HG02588 (cell line): ENCODE measurements around the gene SERPINA1.
"Not testable (repeated sequence)": the region's sequence is repeated elsewhere in the genome, so short reads cannot be mapped to it uniquely, and the experiment has no call there.

Source experiments
- ATAC-seq: cut with Tn5 transposase; IDR thresholded peaks from one replicate; pipeline ENCODE4 v1.9.1; 2021; ENCODE audit warnings: mild to moderate bottlenecking, moderate library complexity; ENCODE audit not compliant: unreplicated experiment

SERPINA1 gene

DNA sequence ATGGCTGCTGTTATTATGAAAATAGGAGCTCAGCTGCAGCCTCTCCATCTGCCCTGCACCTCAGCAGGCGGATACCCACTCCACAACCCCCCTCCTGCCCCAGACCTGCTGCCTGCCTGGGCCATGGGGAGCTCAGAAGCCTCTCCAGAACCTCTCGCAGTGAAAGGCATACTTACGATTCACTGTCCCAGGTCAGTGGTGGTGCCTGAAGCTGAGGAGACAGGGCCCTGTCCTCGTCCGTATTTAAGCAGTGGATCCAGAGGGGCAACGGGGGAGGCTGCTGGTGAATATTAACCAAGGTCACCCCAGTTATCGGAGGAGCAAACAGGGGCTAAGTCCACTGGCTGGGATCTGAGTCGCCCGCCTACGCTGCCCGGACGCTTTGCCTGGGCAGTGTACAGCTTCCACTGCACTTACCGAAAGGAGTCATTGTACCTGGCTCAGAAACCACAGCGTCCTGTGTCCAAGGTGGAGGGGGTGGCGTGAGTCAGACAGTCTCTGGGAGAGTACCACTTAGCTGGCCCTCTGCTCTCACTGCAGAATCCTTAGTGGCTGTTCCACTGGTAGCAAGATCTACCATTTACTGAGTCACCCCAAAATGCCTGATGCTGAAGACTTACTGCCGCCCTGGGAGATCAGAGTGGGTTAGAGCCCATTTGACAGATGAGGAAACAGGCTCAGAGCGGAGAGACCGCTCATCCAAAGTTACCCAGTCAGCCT, at the start of gene SERPINA1:
Gene SERPINA1, minus strand, starts transcription at position 219 of the 720 bp plus-strand sequence. CDS start 5,365 bp downstream, outside the sequence.
- no peak for ATAC-seq

DNA sequence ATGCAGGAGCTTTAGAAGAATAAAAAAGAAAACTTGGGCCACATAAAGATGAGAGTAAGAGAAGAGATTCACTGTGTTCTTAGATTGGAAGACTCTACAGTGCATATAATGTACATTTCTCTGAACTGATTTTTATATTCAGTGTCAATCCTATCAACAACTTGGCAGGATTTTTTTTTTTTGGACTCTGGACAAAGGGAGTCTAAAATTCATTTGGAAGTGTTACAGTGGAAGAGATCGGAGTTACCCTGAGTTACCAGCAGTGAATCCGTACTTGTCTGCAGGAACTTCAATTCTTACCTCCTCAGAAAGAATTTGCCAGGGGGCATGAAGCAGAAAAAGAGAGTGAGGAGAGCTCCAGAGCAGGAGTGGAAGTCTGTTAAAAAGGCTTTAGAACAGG, 40.2 kb upstream of the SERPINA1 start:
- no peak for ATAC-seq

DNA sequence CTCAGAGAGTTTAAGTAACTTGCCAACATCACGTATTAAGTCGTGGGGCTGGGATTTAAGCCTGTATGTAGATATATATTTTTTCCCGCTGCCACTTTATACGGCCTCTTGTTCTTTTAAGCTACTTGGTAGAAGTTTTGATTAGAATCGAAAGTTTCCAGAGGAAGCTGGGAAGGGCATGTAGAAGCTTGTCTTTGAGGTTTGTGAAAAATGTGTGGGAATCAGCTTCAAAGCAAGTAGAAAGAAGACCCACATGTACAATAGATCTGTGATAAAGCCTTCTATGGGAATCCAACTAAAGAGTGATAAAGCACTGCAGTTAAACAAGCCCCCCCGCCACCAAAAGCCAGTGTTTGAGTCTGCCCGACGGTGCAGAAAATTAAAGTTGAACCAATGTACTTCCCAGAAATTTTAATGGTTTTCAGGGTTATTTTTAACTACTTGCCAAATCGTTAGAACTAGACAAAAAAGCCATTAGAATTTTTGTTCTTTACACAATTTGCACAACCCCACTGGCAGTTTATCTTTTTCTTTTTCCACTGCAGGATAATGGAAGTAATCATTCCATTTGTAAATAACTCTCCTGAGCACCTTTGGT, 38.7 kb upstream of the SERPINA1 start:
- ATAC-seq, result no peak

DNA sequence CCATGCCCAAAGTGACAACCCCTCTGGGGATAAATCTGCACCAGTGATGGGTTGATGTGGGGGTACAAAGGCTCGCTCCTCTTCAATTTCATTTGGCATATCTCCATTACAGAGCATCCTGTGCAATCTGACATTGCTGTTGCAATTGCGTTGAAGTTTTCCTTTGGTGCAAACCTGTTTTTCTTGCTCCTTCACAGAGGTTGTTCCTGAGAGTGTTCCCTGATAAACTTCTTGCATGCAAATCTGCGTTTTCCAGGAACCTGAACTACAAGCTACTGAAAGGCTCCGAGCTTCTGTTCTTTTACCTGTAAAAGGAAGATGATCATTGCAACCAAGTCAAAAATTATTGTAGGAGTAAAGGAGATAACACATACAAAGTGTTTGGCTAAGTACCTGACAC, 38.1 kb upstream of the SERPINA1 start:
- no peak for ATAC-seq

DNA sequence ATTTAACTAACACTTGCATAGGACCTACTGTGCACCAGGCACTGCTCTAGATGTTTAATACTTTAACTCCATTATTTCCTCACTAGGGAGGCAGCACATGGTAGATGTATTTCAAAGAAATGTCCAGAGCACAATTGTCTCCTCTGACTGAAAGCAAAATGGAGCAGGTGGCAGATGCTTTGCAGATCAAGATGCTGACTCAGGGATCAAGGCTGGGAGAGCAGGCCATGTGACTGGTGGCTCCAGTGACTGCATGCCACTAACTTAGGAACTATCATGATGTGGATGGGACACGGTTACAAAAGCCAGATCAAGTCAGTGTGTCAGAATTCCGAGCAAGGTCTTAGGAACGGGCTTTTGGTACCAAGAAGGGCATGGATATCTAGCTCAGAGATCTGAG, 36.0 kb upstream of the SERPINA1 start:
- ATAC-seq, result no peak

DNA sequence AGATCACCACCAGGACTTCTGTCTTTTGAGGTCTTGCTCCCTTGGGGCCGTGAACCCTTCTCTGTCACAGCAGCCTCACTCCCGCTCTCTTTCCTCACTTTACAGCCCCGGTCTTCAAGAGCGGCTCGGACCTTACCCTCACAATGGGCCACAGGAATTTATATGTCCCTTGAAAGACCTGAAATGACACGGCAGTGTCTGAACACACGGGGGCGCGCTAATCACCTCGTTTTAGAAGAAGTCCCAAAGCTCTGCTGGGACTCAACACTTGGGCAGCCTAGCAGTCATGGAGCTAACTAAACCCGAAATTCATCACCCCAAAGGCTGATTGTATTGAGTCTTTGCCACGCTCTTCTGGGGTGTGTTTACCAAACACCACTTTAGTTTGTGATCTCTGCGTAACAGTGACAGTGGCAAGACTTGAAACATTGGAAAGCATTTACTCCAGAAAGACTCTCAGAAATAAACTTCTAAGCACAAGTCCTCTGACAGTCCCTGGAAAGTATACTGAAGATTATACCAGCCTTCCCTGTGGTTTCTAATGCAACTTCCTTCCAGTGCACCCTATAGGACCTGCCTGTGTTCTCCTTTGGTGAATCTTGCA, 35.2 kb upstream of the SERPINA1 start:
- no peak for ATAC-seq

DNA sequence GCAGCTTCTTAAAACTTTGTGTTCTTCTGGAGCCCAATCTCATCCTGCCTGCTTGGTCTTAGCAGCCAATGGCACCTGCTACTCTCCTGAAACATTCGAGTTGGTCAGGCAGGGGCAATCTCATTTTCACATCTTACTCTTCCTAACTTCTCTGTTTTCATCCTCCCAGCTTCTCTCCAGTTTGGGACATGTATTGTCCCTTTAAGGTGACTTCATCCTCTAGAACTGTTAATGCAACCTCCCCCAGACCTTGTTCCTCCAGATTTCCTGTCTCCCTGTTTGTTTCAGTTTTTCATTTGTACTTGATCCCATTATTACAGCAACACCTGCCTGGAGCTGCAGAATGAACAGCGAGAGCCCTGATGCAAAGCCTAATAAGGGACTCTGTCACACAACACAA, 32.9 kb upstream of the SERPINA1 start:
- ATAC-seq, result no peak

DNA sequence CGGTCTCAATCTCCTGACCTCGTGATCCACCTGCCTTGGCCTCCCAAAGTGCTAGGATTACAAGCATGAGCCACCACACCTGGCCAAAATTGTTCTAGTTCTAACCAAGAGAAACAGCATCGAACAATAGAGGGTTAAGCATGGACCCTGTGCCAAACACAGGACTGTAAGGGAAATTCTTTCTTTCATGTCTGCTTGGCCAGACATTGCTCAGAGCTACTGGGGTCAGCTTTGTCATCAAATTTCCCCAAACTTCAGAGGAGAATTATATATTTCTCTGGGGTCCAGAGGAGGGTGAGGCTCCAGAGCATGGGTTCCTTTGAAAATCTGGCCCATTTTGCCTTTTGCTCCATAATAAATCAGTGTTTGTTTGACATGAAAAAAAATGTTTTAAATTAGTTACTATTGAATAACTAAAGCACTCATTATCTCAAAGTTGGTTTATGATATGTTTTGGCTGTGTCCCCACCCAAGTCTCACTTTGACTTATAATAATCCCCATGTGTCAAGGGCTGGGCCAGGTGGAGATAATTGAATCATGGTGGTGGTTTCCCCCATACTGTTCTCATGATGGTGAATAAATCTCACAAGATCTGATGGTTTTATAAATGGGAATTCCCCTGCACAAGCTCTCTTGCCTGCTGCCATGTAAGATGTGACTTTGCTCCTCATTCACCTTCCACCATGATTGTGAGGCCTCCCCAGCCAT, 29.2 kb upstream of the SERPINA1 start:
- not testable (repeated sequence) for ATAC-seq

DNA sequence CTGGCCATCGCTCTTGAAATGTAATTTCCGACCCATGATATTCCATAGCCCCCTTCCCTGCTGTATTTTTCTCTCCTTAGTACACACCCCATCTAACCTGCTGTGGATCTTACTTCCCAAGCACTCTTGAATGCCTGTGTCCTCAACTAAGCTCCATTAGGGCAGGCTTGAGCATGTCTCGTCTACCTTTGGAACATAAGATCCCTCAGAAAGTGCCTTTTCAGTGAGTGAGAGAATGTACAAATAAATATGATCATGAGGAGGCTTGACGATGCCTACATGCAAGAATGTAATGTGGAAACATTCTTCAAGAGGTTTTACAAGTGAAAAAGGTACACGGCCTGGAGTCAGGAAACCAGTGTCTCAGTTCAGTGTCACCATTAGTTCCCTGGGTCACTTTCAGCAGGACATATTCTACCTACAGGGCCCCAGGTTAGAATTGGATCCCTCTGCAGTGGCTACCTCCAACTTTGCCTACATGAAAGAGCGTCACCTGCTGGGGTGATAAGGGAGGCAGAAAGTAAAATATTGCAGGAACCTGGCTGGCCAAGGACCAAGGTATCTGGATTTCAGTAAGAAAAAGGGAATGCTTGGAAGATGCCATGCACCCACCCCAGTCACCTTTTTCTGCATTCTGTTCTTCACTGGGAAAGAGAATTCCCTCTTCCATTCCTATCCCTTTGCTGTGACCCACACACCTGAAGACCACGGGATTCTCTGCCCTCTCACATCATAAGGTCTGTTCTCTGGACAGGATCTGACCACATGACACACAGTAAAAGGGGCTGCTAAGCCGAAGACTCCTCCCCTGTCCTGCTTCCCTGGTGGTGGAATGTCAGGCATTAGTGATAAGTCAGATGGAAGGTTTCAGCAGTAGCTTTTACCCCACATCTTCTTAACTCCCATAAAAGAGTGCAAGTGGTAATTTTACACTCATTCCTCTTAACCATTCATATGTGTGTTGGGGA, 24.6 kb upstream of the SERPINA1 start:
- no peak for ATAC-seq

DNA sequence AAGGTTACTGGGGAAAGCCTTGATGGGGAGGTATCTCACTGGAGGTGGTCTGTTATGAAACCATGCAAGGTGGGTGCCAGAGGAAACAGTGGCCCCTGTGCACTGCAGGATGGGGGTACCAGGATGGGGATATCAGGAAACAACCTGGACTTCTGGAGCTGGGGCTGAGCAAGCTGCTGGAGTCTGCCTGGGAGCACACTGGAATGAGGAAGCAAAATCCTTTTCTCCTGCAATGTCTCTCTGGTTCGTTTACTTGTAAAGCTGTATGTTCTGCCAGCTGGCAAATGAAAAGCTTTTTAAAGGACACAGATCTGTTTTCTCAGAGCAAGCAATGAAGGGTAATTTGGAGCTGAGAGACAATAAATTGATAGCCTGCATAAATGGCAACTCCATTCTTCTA, 23.2 kb upstream of the SERPINA1 start:
- no peak for ATAC-seq

DNA sequence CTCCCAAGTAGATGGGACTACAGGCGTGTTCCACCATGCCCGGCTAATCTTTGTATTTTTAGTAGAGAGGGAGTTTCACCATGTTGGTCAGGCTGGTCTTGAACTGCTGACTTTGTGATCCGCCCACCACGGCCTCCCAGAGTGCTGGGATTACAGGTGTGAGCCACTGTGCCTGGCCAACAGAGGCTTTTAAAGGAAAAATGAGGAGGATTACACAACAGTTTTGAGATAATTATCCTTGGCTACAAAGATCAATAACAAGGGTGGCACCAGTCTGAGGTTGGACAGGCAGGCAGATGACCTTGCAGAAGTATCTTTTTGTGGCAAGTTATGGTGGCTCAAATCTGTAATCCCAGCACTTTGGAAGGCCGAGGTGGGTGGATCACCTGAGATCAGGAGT, 21.0 kb upstream of the SERPINA1 start:
- not testable (repeated sequence) for ATAC-seq

DNA sequence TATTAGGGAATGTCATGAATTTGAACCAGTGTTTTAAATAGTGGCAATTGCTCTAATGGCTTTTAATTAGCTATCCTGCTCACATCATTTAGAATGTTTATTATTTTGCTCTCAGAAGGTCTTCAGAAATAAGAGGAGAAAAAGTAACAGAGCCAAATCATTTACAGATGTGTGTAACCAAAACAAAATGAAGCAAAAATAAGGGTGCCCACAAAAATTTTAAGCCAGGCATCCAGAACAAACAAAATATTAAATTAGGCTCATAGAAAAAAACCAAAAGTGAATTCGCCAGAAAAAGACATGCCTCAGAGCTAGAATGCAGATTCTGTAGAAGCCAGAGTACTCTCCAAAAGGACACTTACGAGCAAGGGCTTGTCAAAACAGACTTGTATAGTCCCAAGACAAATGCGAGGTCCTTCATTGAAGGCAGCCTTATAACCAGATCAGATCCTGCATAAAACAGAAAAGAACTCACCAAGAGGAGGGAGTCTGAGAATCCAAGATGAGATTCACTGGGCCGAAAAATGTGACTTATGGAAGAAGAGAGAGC, 20.2 kb upstream of the SERPINA1 start:
- no peak for ATAC-seq

DNA sequence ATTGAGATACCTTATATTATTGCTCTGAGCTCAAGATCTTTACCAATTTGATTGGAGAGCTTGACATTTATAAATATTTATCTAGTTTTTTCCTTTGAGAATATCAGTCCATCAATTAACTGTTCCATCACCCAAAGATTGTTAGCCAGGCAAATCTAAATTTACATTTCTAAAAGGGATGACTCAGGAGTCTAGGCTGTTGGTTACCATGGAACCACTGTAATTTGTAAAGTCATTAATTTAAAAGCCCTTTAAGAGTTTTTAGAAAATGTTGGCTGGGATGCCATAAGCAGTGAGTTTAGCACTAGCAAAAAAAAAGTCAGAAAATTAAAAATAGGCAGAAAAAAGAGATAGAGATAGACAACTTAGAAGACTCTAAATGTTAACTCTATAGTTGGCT, 19.5 kb upstream of the SERPINA1 start:
- no peak for ATAC-seq

DNA sequence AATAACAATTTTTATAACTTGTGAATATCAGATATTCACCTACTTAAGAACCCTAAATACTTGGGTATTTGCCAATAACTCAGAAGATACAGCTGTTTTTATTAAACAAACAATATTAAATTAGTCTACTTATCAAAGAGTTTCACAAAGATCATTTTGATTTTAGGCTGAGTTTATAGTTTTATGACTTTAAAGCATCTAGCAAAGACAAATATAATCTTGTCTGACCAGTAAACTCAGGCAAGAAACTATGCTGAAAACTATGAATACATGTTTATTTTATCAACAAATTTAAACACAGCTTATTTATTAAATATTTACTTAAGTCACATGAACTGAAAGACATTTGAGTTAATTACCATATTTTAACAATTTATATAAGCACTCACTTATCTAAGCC, 18.5 kb upstream of the SERPINA1 start:
- no peak for ATAC-seq

DNA sequence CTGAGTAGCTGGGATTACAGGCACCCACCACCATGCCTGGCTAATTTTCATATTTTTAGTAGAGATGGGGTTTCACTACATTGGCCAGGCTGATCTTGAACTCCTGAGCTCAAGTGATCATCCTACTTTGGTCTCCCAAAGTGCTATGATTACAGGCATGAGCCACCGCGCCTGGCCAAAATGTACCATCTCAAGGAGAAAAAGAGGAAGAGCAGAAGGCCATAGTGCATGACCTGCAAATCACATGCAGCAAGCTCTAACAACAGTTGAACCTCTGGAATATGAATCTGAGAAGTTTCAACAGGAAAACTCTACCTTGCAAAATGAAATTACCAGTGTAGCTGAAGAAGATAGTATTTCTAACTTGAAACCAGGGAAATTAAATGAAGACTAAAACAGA, 17.1 kb upstream of the SERPINA1 start:
- no peak for ATAC-seq

DNA sequence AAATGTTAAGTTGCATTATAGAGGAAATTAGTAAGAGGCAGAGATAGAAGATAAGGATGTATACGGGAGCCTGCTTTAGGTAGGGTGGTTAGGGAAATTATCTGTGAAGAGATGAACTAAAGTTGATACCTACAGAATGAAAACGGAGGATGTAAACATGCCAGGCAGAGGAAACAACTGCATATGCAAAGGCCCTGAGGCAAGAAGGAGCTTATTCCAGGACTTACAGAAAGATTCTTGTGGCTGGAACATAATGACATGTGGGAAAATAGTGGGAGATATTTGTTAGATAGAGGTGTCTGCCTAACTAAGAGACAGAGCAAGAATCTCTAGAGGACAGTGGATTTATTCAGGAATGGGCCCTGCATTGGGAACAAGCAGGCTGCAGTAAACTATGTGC, 16.2 kb upstream of the SERPINA1 start:
- no peak for ATAC-seq

DNA sequence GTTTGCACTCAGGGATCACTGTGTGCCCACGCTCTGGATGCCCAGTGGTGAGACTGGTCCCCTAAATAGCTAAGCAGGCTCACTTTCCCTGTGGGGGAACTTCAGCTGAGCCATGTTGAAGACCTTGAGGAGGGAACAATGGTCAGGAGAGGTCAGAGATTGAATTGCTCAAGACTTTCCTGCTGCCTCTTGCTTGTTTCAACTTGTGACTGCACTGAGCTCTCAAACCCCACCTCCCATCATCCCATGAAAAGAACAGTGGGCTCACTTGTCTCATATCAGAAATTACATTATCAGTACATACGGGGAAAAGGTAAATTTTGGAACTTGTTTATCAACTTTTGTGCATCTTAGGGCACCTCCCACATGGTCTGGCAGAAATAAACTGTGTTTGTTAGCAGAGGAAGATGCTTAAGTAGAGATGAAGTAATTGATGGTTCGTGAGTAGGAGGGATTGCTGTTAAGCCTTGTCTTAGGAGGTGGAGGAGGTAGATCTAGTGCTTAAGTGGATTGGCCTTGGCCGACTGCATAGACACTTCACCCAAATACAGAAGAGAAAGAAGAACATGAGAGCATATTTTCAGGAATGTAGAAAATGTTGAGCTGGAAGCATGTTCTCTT, 15.0 kb upstream of the SERPINA1 start:
- ATAC-seq, result no peak

DNA sequence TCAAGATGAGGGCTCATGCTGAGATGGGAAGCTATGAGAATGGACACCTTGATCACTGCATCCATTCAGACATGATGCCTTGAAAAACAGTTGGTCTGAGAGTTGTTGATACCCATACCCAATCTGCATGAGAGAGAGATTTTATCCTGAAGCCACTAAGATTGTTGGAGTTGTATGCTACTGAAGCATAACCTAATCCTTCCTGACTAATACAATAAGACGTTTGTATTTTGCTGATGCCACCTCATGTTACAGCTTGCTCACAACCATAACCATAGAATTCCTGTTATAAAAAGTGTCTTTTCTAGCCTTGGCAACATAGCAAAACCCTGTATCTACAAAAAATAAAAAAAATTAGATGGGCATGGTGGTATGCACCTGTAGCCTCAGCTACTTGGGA, 12.7 kb upstream of the SERPINA1 start:
- no peak for ATAC-seq

DNA sequence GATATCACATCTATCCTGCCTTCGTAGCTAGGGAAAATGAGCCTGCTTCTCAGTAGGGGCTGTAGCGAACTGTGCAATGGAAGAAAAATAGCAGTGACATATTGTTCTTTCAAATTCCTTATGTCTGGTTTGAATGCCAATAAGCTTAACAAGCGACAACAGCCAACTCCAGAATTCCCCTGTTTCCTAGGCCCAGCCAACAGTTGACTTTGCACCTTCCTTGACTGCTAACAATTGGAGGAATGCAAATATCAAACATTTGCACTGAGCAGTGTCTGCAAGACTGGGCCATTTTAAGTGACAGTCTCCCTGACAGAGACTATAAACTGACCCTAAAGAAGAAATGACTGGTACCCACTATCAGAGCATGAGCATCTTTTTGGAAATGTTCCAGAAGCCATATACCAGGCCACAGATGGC, 12.0 kb upstream of the SERPINA1 start:
- ATAC-seq, result no peak

DNA sequence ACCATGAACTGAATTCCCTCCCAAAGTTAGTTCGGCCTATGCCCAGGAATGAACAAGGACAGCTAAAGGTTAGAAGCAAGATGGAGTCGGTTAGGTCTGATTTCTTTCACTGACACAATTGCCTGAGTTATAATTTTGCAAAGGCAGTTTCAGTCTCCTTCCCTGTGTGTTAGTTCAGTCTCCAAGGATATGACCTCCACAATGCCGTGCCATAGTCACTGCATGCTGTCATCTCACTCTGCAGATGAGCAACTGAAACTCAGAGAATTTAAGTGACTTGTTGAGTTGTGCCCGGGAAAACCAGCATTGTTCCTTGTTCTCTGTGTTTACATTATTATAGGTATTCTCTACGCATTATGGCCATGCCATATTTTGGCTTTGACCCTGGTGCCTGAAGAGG, 10.1 kb upstream of the SERPINA1 start:
- no peak for ATAC-seq
